ENCODE results near the gene ITK. TPM values are rescaled to one million over a fixed set of nuclear protein-coding genes. Genes with fewer than 3 reads are reported as not detected.

ITK gene
- total RNA-seq, 1 donor from 2014 or later: not detected

DNA sequence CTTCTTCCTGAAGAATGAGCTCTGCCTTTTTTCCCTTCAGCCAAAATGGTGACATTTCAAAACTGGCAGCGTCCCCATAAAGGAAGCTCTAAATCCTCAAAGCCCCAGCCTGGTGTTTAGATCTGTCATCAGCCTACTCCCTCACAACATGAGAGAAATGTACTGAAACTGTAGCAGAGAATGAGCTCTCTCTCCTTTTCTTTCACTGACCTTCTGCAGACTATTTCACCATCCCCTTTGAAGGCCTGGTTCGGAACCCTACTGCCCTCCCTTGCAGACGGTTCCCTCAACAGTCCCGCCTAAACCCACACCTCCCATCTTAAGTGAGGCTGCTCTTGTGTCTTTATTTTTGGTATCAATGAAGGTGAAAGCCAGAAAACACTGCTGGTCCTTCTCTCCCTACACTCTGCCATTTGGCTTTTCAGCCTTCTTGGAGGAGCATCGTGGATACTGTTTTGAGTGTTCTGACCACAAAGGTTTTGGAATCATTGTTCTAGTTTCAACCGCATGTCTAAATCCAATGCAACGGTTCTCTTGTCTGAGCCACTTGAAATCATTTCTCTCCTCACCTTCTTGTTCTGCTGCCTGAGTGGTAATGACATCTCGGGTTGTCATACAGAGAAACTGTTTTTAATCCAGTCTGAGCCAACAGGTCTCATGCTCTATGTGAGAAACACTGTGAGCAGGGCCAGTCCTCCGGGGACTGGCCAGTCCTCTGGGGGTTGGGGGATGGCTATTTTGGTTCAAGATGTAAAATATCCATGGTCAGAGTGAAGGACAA lies 39.0 kb downstream of the ITK start:
- H3K27me3 Mint-ChIP-seq: no peaks in the 10 kb centered on the region
- H3K27ac Mint-ChIP-seq: no peak overlapping the region
- TF ChIP-seq, protein P1, sequence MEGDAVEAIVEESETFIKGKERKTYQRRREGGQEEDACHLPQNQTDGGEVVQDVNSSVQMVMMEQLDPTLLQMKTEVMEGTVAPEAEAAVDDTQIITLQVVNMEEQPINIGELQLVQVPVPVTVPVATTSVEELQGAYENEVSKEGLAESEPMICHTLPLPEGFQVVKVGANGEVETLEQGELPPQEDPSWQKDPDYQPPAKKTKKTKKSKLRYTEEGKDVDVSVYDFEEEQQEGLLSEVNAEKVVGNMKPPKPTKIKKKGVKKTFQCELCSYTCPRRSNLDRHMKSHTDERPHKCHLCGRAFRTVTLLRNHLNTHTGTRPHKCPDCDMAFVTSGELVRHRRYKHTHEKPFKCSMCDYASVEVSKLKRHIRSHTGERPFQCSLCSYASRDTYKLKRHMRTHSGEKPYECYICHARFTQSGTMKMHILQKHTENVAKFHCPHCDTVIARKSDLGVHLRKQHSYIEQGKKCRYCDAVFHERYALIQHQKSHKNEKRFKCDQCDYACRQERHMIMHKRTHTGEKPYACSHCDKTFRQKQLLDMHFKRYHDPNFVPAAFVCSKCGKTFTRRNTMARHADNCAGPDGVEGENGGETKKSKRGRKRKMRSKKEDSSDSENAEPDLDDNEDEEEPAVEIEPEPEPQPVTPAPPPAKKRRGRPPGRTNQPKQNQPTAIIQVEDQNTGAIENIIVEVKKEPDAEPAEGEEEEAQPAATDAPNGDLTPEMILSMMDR (conservative IDR thresholded peaks at IDR 0.05): no peak
- no peak for DNase-seq (ENCODE audit: extremely low spot score, unreplicated experiment)
- H3K36me3 Mint-ChIP-seq: no peaks in the 10 kb centered on the region
- no peak overlapping the region for H3K4me3 Mint-ChIP-seq
- H3K9me3 Mint-ChIP-seq: no peaks in the 10 kb centered on the region
- no peaks in the 10 kb centered on the region for H3K4me1 Mint-ChIP-seq (ENCODE audit: unreplicated experiment)

DNA sequence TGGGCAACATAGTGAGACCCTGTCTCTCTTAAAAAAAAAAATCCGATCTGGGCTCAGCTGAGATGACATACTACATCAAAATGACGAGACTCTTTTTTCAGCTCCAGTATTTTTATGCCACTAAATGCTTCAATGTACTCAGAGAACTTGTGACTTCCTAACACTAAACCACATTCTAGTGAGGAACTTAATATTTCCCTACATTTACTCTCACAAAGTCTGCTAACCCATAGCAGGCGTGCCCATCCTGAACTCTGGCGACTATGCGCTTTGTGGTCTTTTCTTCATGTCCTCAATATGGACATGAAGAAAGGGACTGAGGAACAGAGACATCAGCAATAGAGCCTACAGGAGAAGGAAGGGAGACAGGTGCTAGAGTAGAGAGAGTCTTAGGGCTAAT lies 41.3 kb downstream of the ITK start:
- Mint-ChIP-seq H3K4me3 (no peak overlapping the region), H3K4me1 (ENCODE audit: unreplicated experiment) (no peaks in the 10 kb centered on the region), H3K36me3 (no peaks in the 10 kb centered on the region), H3K27ac (no peak overlapping the region), H3K9me3 (no peaks in the 10 kb centered on the region), H3K27me3 (no peaks in the 10 kb centered on the region)
- DNase-seq (ENCODE audit: extremely low spot score, unreplicated experiment): no peak
- TF ChIP-seq, protein P1 (conservative IDR thresholded peaks at IDR 0.05): no peak

GRCh38 chr5:157222506-157223230 lies 42.0 kb downstream of the ITK start:
- DNase-seq (ENCODE audit: extremely low spot score, unreplicated experiment): no peak
- Mint-ChIP-seq H3K27ac (no peak overlapping the region), H3K36me3 (no peaks in the 10 kb centered on the region), H3K4me3 (no peak overlapping the region), H3K4me1 (ENCODE audit: unreplicated experiment) (no peaks in the 10 kb centered on the region), H3K9me3 (no peaks in the 10 kb centered on the region), H3K27me3 (no peaks in the 10 kb centered on the region)
- TF ChIP-seq, protein P1 (conservative IDR thresholded peaks at IDR 0.05): no peak

GRCh38 chr5:157225469-157226422 lies 45.1 kb downstream of the ITK start:
- H3K27ac Mint-ChIP-seq: no peak overlapping the region
- H3K4me3 Mint-ChIP-seq: no peak overlapping the region
- H3K36me3 Mint-ChIP-seq: no peaks in the 10 kb centered on the region
- no peaks in the 10 kb centered on the region for H3K27me3 Mint-ChIP-seq
- TF ChIP-seq, protein P1 (conservative IDR thresholded peaks at IDR 0.05): no peak
- no peaks in the 10 kb centered on the region for H3K9me3 Mint-ChIP-seq
- DNase-seq (ENCODE audit: extremely low spot score, unreplicated experiment): no peak
- H3K4me1 Mint-ChIP-seq (ENCODE audit: unreplicated experiment): no peaks in the 10 kb centered on the region

GRCh38 chr5:157230610-157231009 lies 50.0 kb downstream of the ITK start:
- Mint-ChIP-seq H3K27me3 (no peaks in the 10 kb centered on the region), H3K36me3 (no peaks in the 10 kb centered on the region), H3K4me3 (no peak overlapping the region), H3K4me1 (ENCODE audit: unreplicated experiment) (no peaks in the 10 kb centered on the region), H3K9me3 (no peaks in the 10 kb centered on the region), H3K27ac (no peak overlapping the region)
- TF ChIP-seq, protein P1 (conservative IDR thresholded peaks at IDR 0.05): no peak
- no peak for DNase-seq (ENCODE audit: extremely low spot score, unreplicated experiment)

Measured in type B pancreatic cell (in vitro differentiated cells).